B cell (primary cell): ENCODE data around the gene ZNF747.

ENCODE experiments used
- EZH2 ChIP-seq: IDR thresholded peaks from 2 replicates; pipeline ENCODE4 v1.6.1; 2012; ENCODE audit warnings: borderline replicate concordance, low read depth, mild to moderate bottlenecking, moderate library complexity, low read length; ENCODE audit not compliant: insufficient read depth, poor library complexity, severe bottlenecking
- TF ChIP-seq, protein P1 (sequence below): fragments of 200-600 bp; IDR thresholded peaks from one replicate; pipeline ENCODE4 v1.8.0; 2022; ENCODE audit warnings: antibody characterized with exemption, mild to moderate bottlenecking

DNA sequence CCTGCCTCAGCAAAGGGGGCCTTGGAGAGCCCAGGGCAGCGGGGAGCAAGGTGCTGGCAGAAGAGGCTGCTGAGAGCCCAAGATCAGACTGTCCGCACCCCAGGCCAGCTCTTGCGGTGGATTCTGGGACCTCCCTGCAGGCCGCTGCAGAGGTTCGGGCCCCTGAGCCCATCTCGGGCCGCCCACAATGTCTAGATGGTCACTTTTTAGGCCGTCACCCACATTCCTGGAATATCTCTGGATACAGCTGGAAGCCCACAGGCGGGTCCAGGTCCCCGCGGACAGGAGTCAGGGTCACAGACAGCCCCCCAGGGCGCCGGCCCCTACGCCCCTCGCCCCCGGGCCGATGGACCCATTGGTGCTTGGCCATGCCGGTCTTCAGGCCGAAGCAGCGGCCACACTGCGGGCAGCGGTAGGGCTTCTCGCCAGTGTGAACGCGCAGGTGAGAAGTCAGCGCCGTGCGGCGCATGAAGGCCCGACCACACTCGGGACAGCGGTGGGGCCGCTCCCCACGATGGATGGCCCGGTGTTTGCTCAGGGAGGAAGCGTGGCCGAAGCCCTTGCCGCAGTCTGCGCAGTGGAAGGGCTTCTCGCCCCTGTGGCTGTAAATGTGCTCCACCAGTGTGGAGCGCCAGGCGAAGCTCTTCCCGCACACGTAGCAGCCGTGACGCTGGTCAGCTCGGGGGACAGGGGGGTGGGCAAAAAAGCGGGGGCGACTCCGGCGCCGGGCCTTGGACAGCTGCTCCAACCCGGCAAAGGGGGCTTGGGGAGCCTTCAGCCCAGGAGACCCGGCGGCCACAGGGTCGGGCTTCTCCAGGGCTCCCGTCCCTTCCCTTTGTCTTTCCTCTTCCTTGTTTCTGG lies 2.1 kb downstream of the ZNF747 start:
- TF ChIP-seq, protein P1, sequence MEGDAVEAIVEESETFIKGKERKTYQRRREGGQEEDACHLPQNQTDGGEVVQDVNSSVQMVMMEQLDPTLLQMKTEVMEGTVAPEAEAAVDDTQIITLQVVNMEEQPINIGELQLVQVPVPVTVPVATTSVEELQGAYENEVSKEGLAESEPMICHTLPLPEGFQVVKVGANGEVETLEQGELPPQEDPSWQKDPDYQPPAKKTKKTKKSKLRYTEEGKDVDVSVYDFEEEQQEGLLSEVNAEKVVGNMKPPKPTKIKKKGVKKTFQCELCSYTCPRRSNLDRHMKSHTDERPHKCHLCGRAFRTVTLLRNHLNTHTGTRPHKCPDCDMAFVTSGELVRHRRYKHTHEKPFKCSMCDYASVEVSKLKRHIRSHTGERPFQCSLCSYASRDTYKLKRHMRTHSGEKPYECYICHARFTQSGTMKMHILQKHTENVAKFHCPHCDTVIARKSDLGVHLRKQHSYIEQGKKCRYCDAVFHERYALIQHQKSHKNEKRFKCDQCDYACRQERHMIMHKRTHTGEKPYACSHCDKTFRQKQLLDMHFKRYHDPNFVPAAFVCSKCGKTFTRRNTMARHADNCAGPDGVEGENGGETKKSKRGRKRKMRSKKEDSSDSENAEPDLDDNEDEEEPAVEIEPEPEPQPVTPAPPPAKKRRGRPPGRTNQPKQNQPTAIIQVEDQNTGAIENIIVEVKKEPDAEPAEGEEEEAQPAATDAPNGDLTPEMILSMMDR, result no peak
- no peak for TF ChIP-seq EZH2
